OCI-LY7 (cell line): ENCODE data around the gene TRIM39.

Experiments
- EZH2phosphoT487 ChIP-seq: fragments of 200-600 bp; sonication (generic); IDR thresholded peaks from 2 replicates; pipeline ENCODE4 v1.6.1; 2018; ENCODE audit warnings: low read depth, borderline replicate concordance, mild to moderate bottlenecking, mixed run types, antibody characterized with exemption, low read length, moderate library complexity, mixed read lengths
- TF ChIP-seq, protein P1 (sequence below): fragments of 200-600 bp; sonication (generic); conservative IDR thresholded peaks from 2 replicates; pipeline ENCODE4 v1.5.1; 2014; ENCODE audit warnings: mild to moderate bottlenecking, antibody characterized with exemption, low read length, moderate library complexity, mixed read lengths

DNA sequence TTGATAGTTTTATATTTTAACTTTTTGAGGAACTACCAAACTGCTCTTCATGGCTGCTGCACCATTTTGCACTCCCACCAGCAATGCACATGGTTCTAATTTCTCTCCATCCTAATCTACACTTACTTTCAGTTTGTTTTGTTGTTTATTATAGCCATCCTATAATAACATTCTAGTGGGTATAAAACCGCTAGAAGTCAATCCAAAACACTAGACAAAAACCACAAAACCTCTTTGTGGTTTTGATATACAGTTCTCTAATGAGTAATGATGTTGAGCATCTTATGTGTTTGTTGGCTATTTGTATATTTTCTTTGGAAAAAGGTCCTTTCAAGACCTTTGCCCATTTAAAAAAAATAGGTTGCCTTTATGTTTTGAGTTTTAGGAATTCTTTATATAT is 23.8 kb downstream of the TRIM39 start:
- TF ChIP-seq EZH2phosphoT487 = no peak
- TF ChIP-seq, protein P1, sequence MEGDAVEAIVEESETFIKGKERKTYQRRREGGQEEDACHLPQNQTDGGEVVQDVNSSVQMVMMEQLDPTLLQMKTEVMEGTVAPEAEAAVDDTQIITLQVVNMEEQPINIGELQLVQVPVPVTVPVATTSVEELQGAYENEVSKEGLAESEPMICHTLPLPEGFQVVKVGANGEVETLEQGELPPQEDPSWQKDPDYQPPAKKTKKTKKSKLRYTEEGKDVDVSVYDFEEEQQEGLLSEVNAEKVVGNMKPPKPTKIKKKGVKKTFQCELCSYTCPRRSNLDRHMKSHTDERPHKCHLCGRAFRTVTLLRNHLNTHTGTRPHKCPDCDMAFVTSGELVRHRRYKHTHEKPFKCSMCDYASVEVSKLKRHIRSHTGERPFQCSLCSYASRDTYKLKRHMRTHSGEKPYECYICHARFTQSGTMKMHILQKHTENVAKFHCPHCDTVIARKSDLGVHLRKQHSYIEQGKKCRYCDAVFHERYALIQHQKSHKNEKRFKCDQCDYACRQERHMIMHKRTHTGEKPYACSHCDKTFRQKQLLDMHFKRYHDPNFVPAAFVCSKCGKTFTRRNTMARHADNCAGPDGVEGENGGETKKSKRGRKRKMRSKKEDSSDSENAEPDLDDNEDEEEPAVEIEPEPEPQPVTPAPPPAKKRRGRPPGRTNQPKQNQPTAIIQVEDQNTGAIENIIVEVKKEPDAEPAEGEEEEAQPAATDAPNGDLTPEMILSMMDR = no peak
